RWPE1 (cell line): Measurements from ENCODE around the gene SLC28A1.

Experiments used
- CTCF ChIA-PET: fragments of 350-600 bp; sonication (Branson Sonifier 250); formaldehyde crosslinking; extraction: SDS; loops from one replicate; lab custom pipeline; 2021; lab: Yijun Ruan, JAX
- POLR2A ChIA-PET: fragments of 400-600 bp; formaldehyde crosslinking; extraction: SDS; loops from one replicate; lab custom pipeline; 2020; ENCODE audit warnings: antibody characterized with exemption; ENCODE audit not compliant: low non-redundant PET; lab: Yijun Ruan, JAX
- DNase-seq: peaks from one replicate; pipeline ENCODE4 v3.0.0; 2012; ENCODE audit warnings: low spot score
- H3K27ac ChIP-seq: fragments of 450-650 bp; 2 replicates; pipeline ENCODE4 v1.5.1; 2017
- CTCF ChIP-seq: fragments of 450-650 bp; conservative IDR thresholded peaks from 2 replicates; pipeline ENCODE4 v1.5.1; 2017; ENCODE audit warnings: low read depth, mild to moderate bottlenecking

SLC28A1 gene

GRCh38 chr15:84880007-84880406 is 4.5 kb upstream of the SLC28A1 start:
- no peak for DNase-seq
- ChIA-PET CTCF (no interaction called here), POLR2A (no interaction called here)
- no peak for TF ChIP-seq CTCF
- H3K27ac ChIP-seq, result no peak overlapping the region

- CTCF ChIA-PET, result no interaction called here
- no peak overlapping the region for H3K27ac ChIP-seq
- DNase-seq, result no peak
- TF ChIP-seq CTCF, result no peak
- POLR2A ChIA-PET, result no interaction called here
Measured at GRCh38 chr15:84880822-84881519, 3.5 kb upstream of the SLC28A1 start.

- no peak for DNase-seq
- ChIA-PET CTCF (no interaction called here), POLR2A (no interaction called here)
- no peak for TF ChIP-seq CTCF
- H3K27ac ChIP-seq, result no peak overlapping the region
Measured at GRCh38 chr15:84881520-84881830, 3.0 kb upstream of the SLC28A1 start.

GRCh38 chr15:84883466-84883865 is 996 bp upstream of the SLC28A1 start:
- no peak for DNase-seq
- TF ChIP-seq CTCF, result no peak
- CTCF ChIA-PET, result no interaction called here
- POLR2A ChIA-PET, result no interaction called here
- H3K27ac ChIP-seq, result no peak overlapping the region

- CTCF ChIA-PET, result no interaction called here
- TF ChIP-seq CTCF, result no peak
- no peak overlapping the region for H3K27ac ChIP-seq
- POLR2A ChIA-PET, result no interaction called here
- no peak for DNase-seq
Measured at GRCh38 chr15:84885801-84886200, 1.3 kb downstream of the SLC28A1 start.

- H3K27ac ChIP-seq, result no peak overlapping the region
- POLR2A ChIA-PET, result no interaction called here
- no peak for TF ChIP-seq CTCF
- CTCF ChIA-PET, result interaction anchor here (0.5 to 0.6 kb wide), 2 partner anchors 69 to 110 kb away, joined by 3 read pairs; no protein-coding TSS in a partner anchor
- no peak for DNase-seq
Measured at GRCh38 chr15:84886211-84886983, 1.9 kb downstream of the SLC28A1 start.
